ENCODE measurements around the gene CACUL1.

DNA sequence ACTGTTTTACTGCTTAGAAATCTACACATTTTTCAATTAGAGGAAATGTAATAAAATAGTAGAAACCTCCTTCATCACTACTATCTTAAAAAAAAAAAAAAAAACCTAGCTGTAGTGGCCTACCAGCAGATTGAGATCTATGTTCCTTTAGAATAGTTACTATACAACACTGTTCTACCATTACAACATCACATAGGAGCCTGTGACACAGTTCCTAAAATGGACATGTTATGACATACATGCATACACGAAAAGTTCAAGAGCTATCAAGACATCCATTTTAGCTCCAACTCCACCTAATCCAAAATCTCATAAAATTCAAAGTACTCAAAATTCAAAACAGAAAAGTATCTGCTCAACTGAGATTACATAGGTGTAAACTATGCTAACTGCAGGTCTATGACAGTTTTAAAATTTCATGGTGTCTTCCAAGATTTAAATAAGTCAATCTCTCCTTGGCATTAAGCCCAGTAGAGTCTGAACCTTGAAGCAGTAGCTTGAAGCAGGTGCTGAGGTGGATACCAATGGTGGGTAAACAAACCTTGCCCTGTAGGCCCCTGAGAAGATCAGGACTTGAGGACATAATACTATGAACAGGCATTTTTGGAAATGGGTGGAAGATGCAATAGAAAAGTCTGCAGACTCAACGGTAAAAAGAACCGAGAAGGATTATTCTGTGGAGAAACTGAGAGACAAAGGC is 17.0 kb downstream of the CACUL1 start:
- TF ChIP-seq, protein P1, sequence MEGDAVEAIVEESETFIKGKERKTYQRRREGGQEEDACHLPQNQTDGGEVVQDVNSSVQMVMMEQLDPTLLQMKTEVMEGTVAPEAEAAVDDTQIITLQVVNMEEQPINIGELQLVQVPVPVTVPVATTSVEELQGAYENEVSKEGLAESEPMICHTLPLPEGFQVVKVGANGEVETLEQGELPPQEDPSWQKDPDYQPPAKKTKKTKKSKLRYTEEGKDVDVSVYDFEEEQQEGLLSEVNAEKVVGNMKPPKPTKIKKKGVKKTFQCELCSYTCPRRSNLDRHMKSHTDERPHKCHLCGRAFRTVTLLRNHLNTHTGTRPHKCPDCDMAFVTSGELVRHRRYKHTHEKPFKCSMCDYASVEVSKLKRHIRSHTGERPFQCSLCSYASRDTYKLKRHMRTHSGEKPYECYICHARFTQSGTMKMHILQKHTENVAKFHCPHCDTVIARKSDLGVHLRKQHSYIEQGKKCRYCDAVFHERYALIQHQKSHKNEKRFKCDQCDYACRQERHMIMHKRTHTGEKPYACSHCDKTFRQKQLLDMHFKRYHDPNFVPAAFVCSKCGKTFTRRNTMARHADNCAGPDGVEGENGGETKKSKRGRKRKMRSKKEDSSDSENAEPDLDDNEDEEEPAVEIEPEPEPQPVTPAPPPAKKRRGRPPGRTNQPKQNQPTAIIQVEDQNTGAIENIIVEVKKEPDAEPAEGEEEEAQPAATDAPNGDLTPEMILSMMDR (conservative IDR thresholded peaks at IDR 0.05; ENCODE audit: low read length) = no peak
- no peak for TF ChIP-seq EZH2phosphoT487 (IDR thresholded peaks at IDR 0.05; ENCODE audit: borderline replicate concordance, low read depth, low read length)
